Endothelial cell of umbilical vein (primary cell): ENCODE results near the gene RBPJ. TPM values are rescaled to one million over a fixed set of nuclear protein-coding genes. Genes with fewer than 3 reads are reported as not detected.

Experiments used
- BruUV-seq: library from RNA; stranded (reverse); fragments of 400-500 nt; replicated peaks from 2 replicates; lab custom pipeline; 2021; lab: Mats Ljungman, UMichigan
- CTCF ChIA-PET: fragments of 300-600, 350-600 bp; sonication (Branson Sonifier 250); formaldehyde crosslinking; loops from one replicate; lab custom pipeline; 2021; ENCODE audit warnings: antibody characterized with exemption, inconsistent platforms; lab: Charles Lee
- POLR2A ChIA-PET: fragments of 300-600, 350-600 bp; sonication (Branson Sonifier 250); formaldehyde crosslinking; loops from one replicate; lab custom pipeline; 2021; ENCODE audit warnings: antibody characterized with exemption, inconsistent platforms; lab: Charles Lee
- DNase-seq: peaks from one replicate; pipeline ENCODE4 v3.0.0-alpha.2; 2011; ENCODE audit warnings: low read depth, low spot score
- FAIRE-seq: peaks from 2 replicates; lab custom pipeline; 2011; peaks lifted over from hg19 to GRCh38; lab: Jason Lieb, UNC
- H2AFZ ChIP-seq: 2 replicates; pipeline ENCODE4 v1.6.0; 2012; ENCODE audit warnings: low read depth, low read length, control low read depth, inconsistent platforms
- H3K27ac ChIP-seq: 2 replicates; pipeline ENCODE4 v1.5.1; 2011; ENCODE audit warnings: low read depth, mild to moderate bottlenecking, control low read depth, low read length, moderate library complexity; ENCODE audit not compliant: insufficient read depth
- H3K27me3 ChIP-seq, 2 experiments: 2 replicates each; pipeline versions ENCODE4 v1.6.0 to v1.6.1; 2011; ENCODE audit warnings: low read length in 2 of 2, mixed read lengths in 1 of 2; ENCODE audit not compliant: control insufficient read depth in 2 of 2, insufficient read depth in 2 of 2
- H3K36me3 ChIP-seq, 2 experiments: 2 replicates in 1 of 2; 3 replicates in 1 of 2; pipeline ENCODE4 v1.5.1; 2011; ENCODE audit warnings: low read length in 2 of 2, mild to moderate bottlenecking in 1 of 2, moderate library complexity in 1 of 2; ENCODE audit not compliant: control insufficient read depth in 2 of 2, insufficient read depth in 2 of 2; ENCODE audit errors: extremely low read depth in 1 of 2
- H3K4me1 ChIP-seq: 3 replicates; pipeline ENCODE4 v1.5.1; 2011; ENCODE audit warnings: mild to moderate bottlenecking, low read length; ENCODE audit not compliant: control insufficient read depth, insufficient read depth; ENCODE audit errors: extremely low read depth
- H3K4me2 ChIP-seq: 2 replicates; pipeline ENCODE4 v1.6.1; 2011; ENCODE audit warnings: low read length, control low read depth, mixed read lengths; ENCODE audit not compliant: insufficient read depth
- H3K4me3 ChIP-seq, 3 experiments: fragments of 200-600 bp in 1 of 3; sonication (generic), shearing (Covaris generic) in 1 of 3; replicated peaks in 1 of 3; 2 replicates each; pipeline ENCODE4 v1.5.1; 2011 to 2016; ENCODE audit warnings: control low read depth in 3 of 3, low read length in 3 of 3, mild to moderate bottlenecking in 2 of 3, inconsistent platforms in 1 of 3, low read depth in 1 of 3, moderate library complexity in 1 of 3; ENCODE audit not compliant: insufficient read depth in 1 of 3
- H3K79me2 ChIP-seq: 2 replicates; pipeline ENCODE4 v1.6.0; 2012; ENCODE audit warnings: low read length, inconsistent platforms; ENCODE audit not compliant: control insufficient read depth, insufficient read depth
- H3K9ac ChIP-seq: replicated peaks from 2 replicates; pipeline ENCODE3; 2011; ENCODE audit warnings: low read length, control low read depth; ENCODE audit not compliant: insufficient read depth; ENCODE audit errors: extremely low read depth
- H3K9me1 ChIP-seq: replicated peaks from 3 replicates; pipeline ENCODE4 v1.6.0; 2011; ENCODE audit warnings: mild to moderate bottlenecking, low read length; ENCODE audit not compliant: control insufficient read depth, insufficient read depth; ENCODE audit errors: extremely low read depth
- H3K9me3 ChIP-seq: replicated peaks from 2 replicates; pipeline ENCODE4 v1.5.1; 2012; ENCODE audit warnings: low read length, inconsistent platforms; ENCODE audit not compliant: control insufficient read depth, insufficient read depth
- H4K20me1 ChIP-seq: replicated peaks from 2 replicates; pipeline ENCODE3; 2011; ENCODE audit warnings: mild to moderate bottlenecking, low read length; ENCODE audit not compliant: control insufficient read depth, insufficient read depth; ENCODE audit errors: extremely low read depth
- CTCF ChIP-seq, 2 donors: IDR thresholded peaks; 1 replicate in 1 of 2; 2 replicates in 1 of 2; pipeline ENCODE4 v1.5.1; 2011; ENCODE audit warnings: low read length in 2 of 2, mild to moderate bottlenecking in 2 of 2, moderate library complexity in 2 of 2, control low read depth in 1 of 2, inconsistent platforms in 1 of 2, low read depth in 1 of 2; ENCODE audit not compliant: insufficient read depth in 1 of 2; ENCODE audit errors: extremely low read depth in 1 of 2
- EZH2 ChIP-seq: IDR thresholded peaks from 2 replicates; pipeline ENCODE4 v1.6.1; 2012; ENCODE audit warnings: borderline replicate concordance, low read depth, mild to moderate bottlenecking, moderate library complexity, low read length, inconsistent platforms; ENCODE audit not compliant: severe bottlenecking
- FOS ChIP-seq: IDR thresholded peaks from 2 replicates; pipeline ENCODE4 v1.6.1; 2011; ENCODE audit warnings: mild to moderate bottlenecking, low read length, moderate library complexity, borderline replicate concordance; ENCODE audit not compliant: insufficient read depth
- GATA2 ChIP-seq: IDR thresholded peaks from 2 replicates; pipeline ENCODE4 v1.7.0; 2011; ENCODE audit warnings: low read depth, mild to moderate bottlenecking, moderate library complexity, mixed read lengths, low read length; ENCODE audit not compliant: insufficient read length, insufficient read depth
- JUN ChIP-seq: IDR thresholded peaks from 2 replicates; pipeline ENCODE4 v1.6.1; 2011; ENCODE audit warnings: borderline replicate concordance, low read depth; ENCODE audit not compliant: insufficient read length, insufficient read depth
- MAX ChIP-seq: IDR thresholded peaks from 2 replicates; pipeline ENCODE4 v1.6.1; 2011; ENCODE audit not compliant: insufficient read depth, insufficient read length
- MYC ChIP-seq: IDR thresholded peaks from one replicate; pipeline ENCODE4 v1.6.1; 2011; ENCODE audit warnings: mild to moderate bottlenecking, low read depth, low read length
- POLR2A ChIP-seq: IDR thresholded peaks from 2 replicates; pipeline ENCODE4 v1.6.1; 2012; ENCODE audit warnings: low read depth, mild to moderate bottlenecking, control low read depth, low read length
- POLR2AphosphoS5 ChIP-seq: IDR thresholded peaks from 2 replicates; pipeline ENCODE4 v1.6.1; 2012; ENCODE audit warnings: low read depth, mild to moderate bottlenecking, control low read depth, low read length, moderate library complexity; ENCODE audit not compliant: insufficient read depth
- dilution Hi-C: fragments of 300-500 bp; cut with MboI; formaldehyde crosslinking; loops from one replicate; pipeline ENCODE4 v1.15.0; 2019; ENCODE audit warnings: low sequenced_read_pairs; ENCODE audit not compliant: extremely low pct_ligation_motif_present
- intact Hi-C: fragments of 100-400 bp; cut with micrococcal nuclease; formaldehyde crosslinking; loops from one replicate; pipeline ENCODE4 v1.10.0; 2022
- polyA plus RNA-seq, 4 experiments: library from polyadenylated mRNA; depleted of rRNA in 3 of 4; stranded (reverse) in 3 of 4; unstranded in 1 of 4; fragments of >200 nt; gene quantifications; 2 replicates each; pipeline versions ENCODE4 v1.2.1 to v1.2.3, GENCODE V29; 2011 to 2012; ENCODE audit warnings: missing spikeins in 1 of 4
- total RNA-seq: library from RNA; stranded (reverse); gene quantifications from 2 replicates; pipeline ENCODE4 v1.2.3, GENCODE V29; 2021

The RBPJ gene
- total and polyA plus RNA-seq, 2 donors (not counting 3 experiments of a cell fraction or from before 2014, with no cell fraction given): 17.0 to 42.9 TPM

GRCh38 chr4:26457412-26457811, 136.6 kb downstream of the RBPJ start:
- Histone ChIP-seq H4K20me1 (no peaks in the 10 kb centered on the region), H3K9ac (no peak overlapping the region), H3K9me1 (no peaks in the 10 kb centered on the region), H3K4me3 (no peak overlapping the region), H3K4me1 (no peaks in the 10 kb centered on the region), H2AFZ (no peak overlapping the region), H3K9me3 (no peaks in the 10 kb centered on the region), H3K4me2 (no peak overlapping the region), H3K79me2 (no peaks in the 10 kb centered on the region), H3K27ac (no peak overlapping the region), H3K36me3 (no peaks in the 10 kb centered on the region), H3K27me3 (peaks cover 5 to 7% of the 10 kb centered on the region in 2 experiments)
- intact Hi-C loops: loop anchor here (5.0 kb wide), 1 partner anchor 125 kb away; the partner anchor contains the start of gene TBC1D19
- FAIRE-seq (no peak), DNase-seq (no peak)
- no peak for TF ChIP-seq JUN
- TF ChIP-seq GATA2: no peak
- TF ChIP-seq MAX: no peak
- TF ChIP-seq POLR2AphosphoS5: no peak
- TF ChIP-seq FOS: no peak
- TF ChIP-seq CTCF (IDR thresholded peaks at IDR 0.05; ENCODE audit: extremely low read depth in 1 of 2, insufficient read depth in 1 of 2, low read depth in 1 of 2, low read length in 2 of 2): no peak
- TF ChIP-seq MYC: no peak
- TF ChIP-seq POLR2A: no peak
- TF ChIP-seq EZH2: no peak
- dilution Hi-C loops: no loop called here
- ChIA-PET POLR2A (no interaction called here), CTCF (interaction anchor here (0.6 to 6.6 kb wide), 6 partner anchors 8 to 553 kb away, joined by 3 to 79 read pairs (median 6); no protein-coding TSS in a partner anchor)
- no TSS peak for BruUV-seq
